ENCODE data around the gene FOXO3B.
"Not testable (repeated sequence)": the region's sequence is repeated elsewhere in the genome, so short reads cannot be mapped to it uniquely, and the experiment has no call there.

FOXO3B gene

GRCh38 chr17:18661924-18662624 is 20.0 kb downstream of the FOXO3B start:
- DNase-seq (ENCODE audit: low read depth in 2 of 3, low spot score in 1 of 3), result not testable (repeated sequence)

GRCh38 chr17:18650094-18650493 is 32.0 kb downstream of the FOXO3B start:
- not testable (repeated sequence) for DNase-seq (ENCODE audit: low read depth in 2 of 3, low spot score in 1 of 3)

GRCh38 chr17:18644291-18644690 is 37.8 kb downstream of the FOXO3B start, which contains the start of gene TBC1D28:
TSS of gene TBC1D28 (minus strand) at chr17:18644391. CDS start at chr17:18641352, 3,039 bp downstream.
- DNase-seq (ENCODE audit: low read depth in 2 of 3, low spot score in 1 of 3), result not testable (repeated sequence)

- DNase-seq (ENCODE audit: low read depth in 2 of 3, low spot score in 1 of 3), result not testable (repeated sequence)
These were observed 39.0 kb downstream of the FOXO3B start for GRCh38 chr17:18643124-18643523.

- DNase-seq (ENCODE audit: low read depth in 2 of 3, low spot score in 1 of 3), result not testable (repeated sequence)
These were observed 43.8 kb downstream of the FOXO3B start for GRCh38 chr17:18638357-18638756.

GRCh38 chr17:18636237-18636636 is 45.9 kb downstream of the FOXO3B start:
- not testable (repeated sequence) for DNase-seq (ENCODE audit: low read depth in 2 of 3, low spot score in 1 of 3)

DNA sequence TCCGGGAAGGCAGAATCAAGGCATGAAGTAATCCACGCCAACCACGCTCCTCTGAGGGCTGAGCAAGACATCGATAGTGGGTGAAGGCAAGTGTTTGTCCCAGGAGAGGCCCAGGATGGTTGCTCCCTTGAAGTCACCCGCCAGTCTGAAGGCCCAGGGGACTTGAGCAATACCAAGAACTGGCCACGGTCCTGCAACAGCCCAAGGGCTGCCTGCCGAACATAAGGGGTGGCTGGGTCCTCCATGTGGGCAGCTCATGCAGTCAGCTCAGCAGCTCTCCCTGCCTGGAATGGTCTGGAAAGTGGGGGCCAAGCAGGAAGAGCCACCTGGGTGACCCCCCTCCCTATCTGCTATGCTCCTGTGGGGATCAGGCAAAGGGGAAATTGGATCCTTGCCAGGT is 46.3 kb downstream of the FOXO3B start:
- not testable (repeated sequence) for DNase-seq (ENCODE audit: low read depth in 2 of 3, low spot score in 1 of 3)

DNA sequence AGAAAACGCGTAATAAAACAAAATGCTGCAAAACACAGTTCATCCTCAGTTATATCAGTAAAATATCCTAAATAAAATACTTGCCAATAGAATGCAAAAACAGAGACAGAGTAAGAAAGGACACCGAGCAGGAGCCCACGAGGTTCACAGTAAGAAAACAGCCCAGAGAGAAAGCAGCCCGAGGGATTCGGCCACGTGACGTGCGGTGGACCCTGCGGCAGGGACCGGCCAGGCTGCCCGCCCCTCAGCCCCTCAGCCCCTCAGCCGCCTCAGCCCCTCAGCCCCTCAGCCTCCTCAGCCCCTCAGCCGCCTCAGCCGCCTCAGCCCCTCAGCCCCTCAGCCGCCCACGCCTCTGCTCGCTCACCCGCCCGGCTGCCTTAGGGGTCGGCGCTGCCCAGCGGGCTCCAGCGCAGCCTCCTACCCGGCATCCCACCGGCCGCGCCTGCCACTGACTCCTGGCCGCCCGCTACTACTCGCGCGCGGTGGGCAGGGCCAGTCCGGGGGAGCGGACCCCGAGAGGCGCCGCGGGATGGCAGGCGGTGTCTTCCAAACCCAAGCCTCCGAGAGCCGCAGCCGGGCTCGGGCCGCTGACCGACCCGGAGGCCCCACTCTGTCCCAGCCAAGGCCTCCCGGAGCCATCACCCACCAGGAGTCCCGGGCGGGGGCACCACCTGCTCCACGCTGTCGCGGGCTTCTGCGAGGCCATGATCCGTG is 47.4 kb downstream of the FOXO3B start:
- not testable (repeated sequence) for DNase-seq (ENCODE audit: low read depth in 2 of 3, low spot score in 1 of 3)
